Activated CD8-positive, alpha-beta memory T cell treated with anti-CD3 and anti-CD28 coated beads, Interleukin-2, amount 50 U/mL, for 24 hours (primary cell): Measurements from ENCODE around the gene CCNO.

ENCODE experiments used
- DNase-seq: peaks from one replicate; pipeline ENCODE4 v3.0.0-alpha.2; 2020; ENCODE audit errors: extremely low read depth

CCNO gene, protein sequence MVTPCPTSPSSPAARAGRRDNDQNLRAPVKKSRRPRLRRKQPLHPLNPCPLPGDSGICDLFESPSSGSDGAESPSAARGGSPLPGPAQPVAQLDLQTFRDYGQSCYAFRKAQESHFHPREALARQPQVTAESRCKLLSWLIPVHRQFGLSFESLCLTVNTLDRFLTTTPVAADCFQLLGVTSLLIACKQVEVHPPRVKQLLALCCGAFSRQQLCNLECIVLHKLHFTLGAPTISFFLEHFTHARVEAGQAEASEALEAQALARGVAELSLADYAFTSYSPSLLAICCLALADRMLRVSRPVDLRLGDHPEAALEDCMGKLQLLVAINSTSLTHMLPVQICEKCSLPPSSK

DNA sequence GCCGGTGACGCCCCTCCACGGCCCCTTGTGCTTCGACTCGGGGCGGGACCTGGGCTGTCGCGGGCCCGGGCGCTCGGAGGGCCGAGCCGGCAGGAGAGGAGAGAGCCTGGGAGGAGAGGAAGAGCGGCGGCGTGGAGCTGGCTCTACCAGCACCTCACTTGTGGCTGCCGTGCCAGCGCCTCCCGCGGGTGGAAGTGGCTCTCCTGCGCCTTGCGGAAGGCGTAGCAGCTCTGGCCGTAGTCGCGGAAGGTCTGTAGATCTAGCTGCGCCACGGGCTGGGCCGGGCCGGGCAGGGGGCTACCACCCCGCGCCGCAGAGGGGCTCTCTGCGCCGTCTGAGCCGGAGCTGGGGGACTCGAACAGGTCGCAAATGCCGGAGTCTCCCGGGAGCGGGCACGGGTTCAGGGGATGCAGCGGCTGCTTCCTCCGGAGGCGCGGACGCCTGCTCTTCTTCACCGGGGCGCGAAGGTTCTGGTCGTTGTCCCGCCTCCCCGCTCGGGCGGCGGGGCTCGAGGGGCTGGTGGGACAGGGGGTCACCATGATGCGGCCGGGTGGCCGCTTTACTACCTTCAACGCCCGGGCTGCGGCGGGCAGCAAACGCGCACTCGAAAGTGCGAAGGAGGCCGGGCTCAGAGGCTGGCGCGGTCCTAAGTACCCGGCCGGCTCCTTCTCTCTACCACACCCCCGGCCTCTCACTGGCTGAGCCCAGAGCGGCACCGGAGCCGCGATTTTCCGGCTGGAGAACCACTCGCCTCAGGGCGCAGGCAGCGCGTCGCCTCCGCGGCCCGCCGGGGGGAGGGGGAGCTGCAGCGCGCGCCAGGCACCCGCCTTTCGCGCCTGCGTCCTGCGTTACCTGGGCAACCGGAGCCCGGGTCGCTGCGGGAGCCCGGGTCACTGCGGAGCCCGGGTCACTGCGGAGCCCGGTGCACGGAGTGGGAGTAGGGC is at the start of gene CCNO:
CCNO (minus strand) TSS at position 624 of the 944 bp plus-strand sequence; CDS start at position 539, 85 bp downstream.
- DNase-seq = no peak

DNA sequence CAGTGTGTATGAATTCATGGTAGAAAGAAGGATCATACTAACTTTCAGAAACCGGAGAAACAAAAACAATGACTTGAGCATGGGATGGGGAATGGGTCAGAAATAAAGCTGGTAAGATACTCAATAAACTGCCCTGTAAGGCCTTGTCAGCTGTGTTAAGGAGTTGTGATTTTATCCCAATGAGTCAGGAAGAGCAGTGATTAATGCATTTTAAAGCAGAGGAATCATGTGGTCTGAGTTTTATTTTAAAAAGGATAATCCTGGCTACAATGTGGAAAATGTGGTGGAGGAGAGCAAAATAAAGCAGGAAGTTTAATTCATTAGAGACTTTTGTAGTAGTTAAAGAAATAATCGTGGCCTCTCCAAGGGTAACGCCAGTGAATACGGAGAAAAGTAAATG is 45.4 kb upstream of the CCNO start:
- DNase-seq = no peak

DNA sequence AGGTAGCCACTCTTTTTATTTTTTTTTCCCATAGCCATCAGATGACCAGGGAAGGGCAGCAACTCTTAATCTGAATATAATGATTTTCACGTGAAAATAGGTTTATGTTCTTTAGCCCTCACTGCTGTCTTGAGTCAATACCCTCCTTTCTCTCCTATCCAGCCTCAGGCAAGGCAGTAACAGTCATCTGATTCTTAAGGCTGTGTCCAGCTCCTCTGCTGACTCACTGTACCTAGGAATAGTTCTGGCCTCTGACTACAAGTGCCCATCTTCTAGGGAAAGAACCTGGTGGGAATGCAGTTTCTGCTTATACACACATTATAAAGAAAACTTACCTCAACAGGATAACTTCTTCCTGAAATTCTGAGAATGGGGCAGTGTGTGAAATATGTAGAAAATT is 43.4 kb upstream of the CCNO start:
- no peak for DNase-seq

DNA sequence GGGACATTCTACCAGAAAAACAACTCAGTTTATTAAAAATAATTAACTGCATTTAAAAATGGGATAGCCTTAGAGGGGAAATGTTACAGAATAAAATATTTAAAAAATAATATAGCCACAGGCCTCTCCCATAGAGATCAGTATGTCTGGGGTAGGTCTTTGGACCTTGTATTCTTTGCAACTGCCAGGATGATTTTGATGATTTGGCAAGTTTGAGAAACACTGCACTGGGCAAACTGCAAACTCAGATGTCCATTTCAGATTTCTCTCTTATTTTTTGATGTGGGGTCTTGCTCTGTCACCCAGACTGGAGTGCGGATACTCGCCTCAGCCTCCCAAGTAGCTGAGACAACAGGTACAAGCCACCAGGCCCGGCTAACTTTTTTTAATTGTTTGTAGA is 24.9 kb upstream of the CCNO start:
- DNase-seq = no peak

DNA sequence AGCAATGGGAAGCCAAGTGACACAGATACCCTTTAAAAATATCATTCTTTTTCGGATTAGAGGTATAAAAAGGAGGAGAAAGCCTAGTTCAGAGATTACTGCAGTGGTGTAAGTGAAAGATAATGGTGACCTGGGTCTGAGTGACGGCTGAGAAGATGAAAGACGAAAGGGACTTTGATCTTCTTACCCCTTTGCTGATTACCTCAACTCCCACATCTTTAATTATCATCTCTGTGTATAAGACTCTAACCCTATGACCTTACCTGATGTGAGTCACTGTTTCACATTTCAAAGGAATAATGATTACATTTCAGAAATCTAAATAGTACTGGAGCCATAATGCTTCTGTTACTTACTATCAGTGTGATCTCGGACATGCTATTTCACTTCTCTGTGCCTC is 21.4 kb upstream of the CCNO start:
- no peak for DNase-seq

DNA sequence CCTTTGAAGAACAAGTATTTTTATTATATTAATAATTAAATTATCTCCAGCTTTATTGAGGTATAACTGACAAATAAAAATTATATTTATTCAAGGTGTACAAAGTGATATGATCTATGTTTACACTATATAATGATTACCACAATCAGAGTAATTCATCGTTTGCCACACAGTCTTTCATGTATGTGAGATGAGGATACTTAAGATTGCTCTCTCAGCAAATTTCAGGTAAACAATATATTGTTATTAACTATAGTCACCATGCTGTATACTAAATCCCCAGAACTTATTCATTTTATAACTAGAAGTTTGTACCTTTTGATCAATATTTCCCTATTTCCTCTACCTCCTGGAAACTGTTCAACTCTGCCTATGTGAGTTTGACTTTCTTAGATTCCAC is 16.7 kb upstream of the CCNO start:
- DNase-seq = no peak

DNA sequence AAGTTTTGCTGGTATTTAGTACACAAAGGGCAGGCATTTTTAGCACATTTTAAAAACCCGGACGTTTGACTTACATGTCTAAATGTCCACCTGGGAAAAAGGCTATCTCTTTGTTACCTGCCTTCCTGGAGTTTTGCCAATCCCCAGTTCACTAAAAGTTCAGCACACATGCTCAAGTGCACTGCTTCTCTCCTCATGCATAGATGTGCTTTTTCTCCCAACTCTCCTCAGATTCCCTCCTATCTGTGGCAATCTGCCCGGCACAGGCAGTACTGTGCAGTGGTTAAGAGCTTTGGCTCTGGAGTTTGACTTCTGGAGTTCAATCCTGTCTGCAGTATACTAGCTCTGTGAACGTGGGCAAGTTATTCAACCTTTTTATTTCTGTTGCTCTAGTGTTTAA is 8.3 kb upstream of the CCNO start:
- DNase-seq = no peak

DNA sequence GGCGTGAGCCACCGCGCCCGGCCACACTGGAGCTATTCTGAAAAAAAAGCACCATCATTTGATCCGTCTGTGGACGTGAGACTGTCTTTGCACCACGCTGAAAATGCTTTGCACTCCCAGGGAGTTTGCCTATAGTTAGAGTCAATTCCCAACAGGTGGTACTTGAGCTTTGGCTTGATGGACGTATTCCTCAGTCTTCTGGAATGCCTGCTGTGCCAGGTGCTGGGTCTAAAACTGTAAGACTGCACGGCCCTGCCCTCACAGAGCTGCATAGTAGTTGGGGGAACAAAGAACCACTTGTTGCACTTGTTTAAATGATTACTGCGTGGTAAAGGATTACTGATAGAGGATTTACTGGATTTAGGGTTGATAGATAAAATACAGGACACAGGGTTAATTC is 3.4 kb upstream of the CCNO start:
- DNase-seq = no peak

DNA sequence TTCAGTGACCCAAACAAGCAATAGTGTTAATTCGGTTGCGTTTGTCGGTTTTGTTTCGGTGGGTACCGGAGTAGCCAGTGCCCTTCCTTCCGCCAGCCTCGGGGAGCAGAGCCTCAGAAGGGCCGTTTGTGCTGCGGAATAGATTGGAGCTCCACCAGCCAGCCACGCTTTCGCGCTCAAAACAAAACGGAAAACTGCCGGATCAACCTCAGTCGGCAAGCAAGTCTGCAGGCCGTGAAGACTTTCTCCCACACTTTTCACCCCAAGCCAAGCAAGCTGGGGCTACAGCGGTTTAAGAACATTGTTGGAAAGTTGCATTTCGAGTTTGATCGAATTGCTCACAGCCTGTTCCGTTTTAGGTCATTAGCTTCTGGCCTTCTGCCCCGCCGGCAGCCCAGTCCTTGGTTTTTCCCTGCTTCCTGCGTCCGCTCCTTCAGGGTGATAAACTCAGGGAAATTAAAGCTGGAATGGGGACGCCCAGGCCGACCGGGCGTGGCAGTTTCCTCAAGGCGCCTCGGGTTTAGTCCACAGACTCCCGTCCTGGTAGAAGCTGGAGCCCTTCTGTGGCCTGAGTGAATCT is 803 bp upstream of the CCNO start:
- DNase-seq = no peak

DNA sequence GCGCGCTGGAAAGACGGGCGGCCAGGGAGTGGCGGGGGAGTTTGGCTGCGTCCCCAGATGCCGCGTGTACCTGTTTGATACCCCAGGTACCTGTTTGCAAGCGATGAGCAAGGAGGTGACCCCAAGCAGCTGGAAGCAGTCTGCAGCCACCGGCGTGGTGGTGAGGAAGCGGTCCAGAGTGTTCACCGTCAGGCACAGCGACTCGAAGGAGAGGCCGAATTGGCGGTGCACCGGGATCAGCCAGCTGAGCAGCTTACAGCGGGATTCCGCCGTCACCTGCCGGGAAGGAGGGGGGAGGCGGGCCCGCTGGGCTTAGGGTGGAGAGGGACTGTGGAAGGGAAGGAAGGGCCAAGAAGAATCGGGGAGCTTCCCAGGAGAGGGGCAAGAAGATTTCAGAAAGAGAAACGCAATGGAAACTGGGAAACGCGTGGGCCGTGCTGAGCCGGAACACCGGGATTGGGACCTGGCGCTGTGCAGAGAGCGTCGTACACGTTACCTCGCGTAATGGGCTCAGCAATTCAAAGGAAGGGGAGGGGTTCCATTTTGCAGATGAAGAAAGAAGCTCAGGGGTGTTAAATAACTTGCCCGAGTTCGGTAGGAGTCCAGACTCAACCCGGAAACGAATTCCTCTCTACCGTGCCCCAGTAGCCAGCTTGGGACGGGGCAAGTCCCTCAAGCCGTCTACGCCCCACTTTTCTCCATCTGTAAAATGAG is 980 bp downstream of the CCNO start:
- DNase-seq = no peak

DNA sequence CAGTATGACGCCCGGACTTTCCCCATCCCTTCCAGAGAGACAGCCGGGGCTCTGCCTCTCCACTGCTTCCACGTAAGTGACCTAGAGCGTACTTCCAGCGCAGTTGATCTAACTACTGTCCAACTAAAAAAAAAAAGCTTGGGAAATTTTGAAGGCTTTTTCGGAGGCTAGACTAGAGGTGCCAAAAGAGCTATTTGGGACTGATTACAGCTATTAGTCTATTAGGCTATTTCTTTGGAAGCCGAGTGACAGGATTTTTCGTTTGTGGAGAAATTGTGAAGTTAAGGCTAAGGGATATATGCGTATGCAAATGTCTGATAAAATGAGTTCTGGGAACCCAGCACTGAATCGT is 1.5 kb downstream of the CCNO start:
- no peak for DNase-seq

DNA sequence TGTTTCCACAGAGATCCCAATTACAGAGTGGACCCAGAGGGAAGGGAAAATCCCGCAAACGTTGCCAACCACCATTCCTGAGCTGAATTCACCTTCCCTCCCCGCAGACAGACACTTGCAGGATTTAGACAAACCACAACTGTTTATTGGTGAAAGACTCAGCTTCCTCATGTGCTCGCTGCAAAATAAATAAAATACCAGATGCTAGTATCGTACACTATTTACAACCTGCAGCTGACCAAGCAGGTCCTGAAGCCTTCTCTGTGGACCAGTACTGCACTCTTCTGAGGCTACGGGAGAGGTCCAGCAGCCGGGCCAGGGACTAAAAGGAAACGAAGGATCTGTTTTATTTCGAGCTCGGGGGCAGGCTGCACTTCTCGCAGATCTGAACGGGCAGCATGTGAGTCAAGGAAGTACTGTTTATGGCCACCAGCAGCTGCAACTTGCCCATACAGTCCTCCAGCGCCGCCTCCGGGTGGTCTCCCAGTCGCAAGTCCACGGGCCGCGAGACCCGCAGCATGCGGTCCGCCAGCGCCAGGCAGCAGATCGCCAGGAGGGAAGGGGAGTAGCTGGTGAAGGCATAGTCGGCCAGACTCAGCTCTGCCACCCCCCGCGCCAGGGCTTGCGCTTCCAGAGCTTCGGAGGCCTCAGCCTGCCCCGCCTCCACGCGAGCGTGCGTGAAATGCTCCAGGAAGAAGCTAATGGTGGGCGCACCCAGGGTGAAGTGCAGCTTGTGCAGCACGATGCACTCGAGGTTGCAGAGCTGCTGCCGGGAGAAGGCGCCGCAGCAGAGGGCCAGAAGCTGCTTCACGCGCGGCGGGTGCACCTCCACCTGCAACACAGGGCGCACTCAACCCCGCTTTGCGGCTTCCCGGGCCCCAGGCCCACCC is 2.1 kb downstream of the CCNO start:
- DNase-seq = no peak

DNA sequence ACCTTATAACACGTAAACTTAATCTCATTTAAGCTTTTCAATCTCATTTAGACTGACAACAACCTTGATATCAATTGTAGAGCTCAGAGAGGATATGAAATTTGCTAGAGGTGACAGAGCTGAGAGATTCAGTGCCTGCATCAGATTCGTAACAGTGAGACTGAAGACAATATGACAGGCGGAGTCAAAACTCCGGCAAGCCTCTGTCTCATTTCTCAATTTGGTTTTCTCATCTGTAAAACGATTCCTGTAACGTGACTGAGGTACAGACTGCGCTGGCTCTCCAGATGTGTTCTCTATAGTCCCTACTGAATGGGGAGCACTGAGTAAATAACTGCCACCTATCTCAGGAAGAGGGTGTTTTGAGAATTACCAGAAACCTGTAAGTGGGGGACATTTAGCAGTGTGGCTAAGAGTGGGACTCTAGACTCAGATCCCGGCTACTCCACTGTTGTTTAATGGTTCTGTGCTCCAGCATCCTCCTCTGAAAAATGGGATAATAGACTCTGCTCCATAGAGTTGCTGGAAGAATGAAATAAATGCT is 3.2 kb downstream of the CCNO start:
- DNase-seq = no peak

DNA sequence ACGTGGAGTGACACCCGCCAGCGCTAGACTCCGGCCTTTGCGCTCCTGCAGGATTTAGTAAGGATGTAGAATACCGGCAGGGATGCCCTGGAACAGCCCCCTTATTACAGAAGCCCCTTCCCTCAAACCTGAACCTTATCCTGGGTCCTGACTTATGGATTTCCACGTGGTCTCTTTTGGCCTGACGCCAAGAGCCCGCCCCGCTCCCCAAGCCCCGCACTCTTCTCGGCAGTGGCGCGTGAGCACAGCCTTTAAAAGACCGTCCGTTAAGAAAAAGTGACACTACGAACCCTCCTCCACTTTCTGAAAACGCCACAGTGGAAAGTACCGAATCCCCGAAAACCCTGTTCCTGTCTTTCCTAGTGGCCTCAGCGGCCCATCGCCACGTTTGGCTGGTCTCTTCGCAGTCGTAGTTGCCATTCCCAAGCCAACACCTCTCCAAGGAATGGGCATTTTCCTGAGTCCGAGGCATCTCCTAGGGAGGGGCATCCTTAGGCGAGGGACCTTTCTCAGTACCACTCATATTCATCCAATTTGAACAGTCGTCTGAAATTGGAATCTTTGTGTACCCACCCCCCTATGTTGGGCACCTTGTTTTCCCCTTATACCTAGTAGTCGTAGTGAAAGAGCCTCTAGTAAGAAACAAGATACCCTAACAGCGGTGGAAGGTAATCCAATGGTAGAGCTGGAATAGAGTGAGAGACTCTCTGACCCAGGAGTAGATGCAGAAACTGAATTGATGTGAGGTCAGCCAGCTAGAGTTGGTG is 5.6 kb downstream of the CCNO start:
- DNase-seq = no peak

DNA sequence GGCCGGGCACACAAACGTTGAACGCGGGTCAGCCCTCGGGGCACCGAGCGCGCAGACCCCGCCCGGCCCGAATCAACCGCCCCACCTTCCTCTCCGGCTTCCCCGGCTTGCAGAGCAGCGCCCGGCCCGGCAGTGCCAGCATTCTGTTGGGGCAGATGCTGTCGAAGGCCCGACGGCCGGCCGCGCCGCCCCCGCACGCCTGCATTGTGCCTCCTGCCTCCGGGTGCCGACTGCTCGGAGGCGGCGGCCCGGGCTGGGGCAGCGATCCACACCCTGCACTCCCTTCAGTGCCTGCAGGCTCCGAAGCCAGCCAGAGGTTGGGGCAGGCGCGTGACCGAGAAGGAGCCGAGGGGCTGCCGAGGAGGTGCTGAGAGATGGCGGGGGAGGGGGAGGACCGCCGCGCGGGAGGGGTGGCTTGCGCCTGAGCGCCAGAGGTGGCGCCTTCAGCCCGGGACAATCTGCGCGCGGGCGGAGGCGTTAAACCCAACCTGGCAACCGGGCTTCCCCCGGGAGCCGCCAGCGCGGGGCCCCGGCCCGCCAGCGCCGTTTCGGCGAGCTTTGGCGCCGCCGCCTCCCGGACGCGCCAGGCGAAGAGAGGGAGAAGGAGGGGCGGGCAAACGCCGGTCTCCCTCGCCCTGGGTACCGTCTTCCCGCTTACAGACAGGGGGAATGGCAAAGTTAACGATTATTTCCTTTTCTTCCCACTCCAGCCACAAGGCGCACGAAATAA is 6.3 kb downstream of the CCNO start, which contains the start of gene MCIDAS:
MCIDAS (minus strand) TSS at position 382 of the 730 bp plus-strand sequence; CDS start at position 205, 177 bp downstream.
- no peak for DNase-seq

DNA sequence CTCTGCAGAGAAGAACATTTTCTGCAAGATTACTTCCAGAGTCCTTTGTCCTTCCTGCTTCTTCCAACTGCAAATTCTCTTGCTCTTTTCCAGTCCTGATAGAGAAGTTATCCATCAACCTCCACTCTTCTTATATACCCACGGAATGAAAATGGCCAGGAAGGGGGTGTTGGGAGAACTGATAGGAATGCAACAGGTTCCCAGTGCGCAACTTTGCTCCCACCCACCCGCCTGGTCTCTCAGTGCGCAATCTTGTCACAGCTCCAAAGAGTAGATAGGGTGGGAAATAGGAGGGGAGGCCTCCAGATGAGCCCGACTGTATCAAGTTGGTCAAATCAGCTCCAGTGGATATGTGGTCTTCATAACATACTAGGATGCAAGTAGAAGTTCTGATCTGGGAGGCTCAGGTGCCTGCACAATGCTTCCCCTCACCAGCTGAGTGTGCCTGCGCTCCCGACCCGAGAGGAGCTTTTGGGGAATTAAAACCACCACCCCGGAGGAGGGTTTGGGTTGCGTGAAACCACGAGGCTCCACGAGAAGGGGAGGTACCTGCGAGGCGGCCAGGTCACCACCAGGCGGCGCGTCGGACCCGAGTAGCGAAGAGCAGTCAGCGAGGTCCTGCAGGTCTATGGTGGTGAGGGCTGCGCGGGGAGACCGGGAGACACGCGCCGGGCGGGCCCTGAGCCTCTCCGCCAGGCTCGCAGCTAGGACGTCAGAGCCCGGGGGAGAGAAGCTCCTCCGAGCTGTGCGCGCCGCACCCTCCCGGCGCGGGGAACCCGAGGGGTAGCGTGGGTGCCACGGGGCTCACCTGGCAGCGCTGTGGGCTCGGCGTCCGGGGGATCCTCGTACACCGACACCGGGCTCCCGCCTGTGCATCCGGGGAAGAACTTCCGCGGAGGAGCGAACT is 7.1 kb downstream of the CCNO start:
- DNase-seq = no peak

DNA sequence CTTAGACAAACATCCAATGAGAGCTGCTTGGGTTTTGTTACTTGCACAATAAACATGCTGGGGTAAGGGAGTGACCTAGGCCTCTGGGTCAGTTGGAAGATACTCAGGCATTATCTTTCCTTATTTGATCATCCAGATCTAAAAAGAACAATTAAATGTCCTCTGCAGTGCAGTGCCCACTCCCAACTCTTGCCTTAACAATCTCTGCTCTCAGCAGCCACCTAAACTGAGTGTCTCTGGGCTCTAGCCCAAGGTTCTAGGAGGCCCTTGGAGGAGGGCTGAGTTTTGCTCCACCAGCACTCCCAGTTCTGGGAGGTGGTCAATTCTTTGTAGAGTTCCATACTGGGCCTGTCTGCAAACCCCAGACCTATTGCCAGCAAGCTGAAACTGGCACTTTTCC is 8.1 kb downstream of the CCNO start:
- DNase-seq = no peak

DNA sequence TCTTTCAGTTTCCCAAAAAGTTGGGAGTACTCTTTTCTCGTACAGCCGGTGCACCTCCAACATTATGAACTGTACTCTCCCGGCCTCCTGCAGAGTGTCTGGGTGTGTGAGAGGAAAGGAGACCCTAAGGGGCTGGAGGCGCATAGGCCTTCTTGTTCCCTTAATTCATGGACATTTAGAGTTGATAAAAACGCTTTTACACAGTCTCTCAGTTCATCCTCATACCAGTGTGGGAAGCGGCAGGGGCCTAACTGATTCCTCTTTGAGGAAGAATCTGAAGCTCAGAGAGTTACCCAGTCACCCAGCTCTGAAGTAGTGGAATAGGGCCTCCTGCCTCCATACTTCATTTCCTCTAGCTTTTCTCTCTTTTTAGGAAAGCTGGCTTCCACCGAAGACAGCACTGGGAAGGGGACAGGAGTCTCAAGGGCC is 9.6 kb downstream of the CCNO start:
- DNase-seq = no peak
